Activated T-helper 17 cell treated with anti-CD3 and anti-CD28 coated beads, Interleukin-2, amount 50 U/mL, for 72 hours (primary cell): Measurements from ENCODE around the gene CRYGD. TPM values are rescaled to one million over a fixed set of nuclear protein-coding genes. Genes with fewer than 3 reads are reported as not detected.

Experiments used
- ATAC-seq: fragments of 150-1000 bp; cut with Tn5 transposase; replicated peaks from 2 replicates; pipeline ENCODE4 v1.10.0; 2021; ENCODE audit warnings: mild to moderate bottlenecking, moderate library complexity
- H3K27ac Mint-ChIP-seq: one replicate; pipeline ENCODE4 v1.8.0; 2022; ENCODE audit warnings: mixed read lengths
- H3K27me3 Mint-ChIP-seq: one replicate; pipeline ENCODE4 v1.8.0; 2022; ENCODE audit warnings: mixed read lengths
- H3K36me3 Mint-ChIP-seq: one replicate; pipeline ENCODE4 v1.8.0; 2022; ENCODE audit warnings: low read depth, mild to moderate bottlenecking, mixed read lengths
- H3K4me1 Mint-ChIP-seq: one replicate; pipeline ENCODE4 v1.8.0; 2022; ENCODE audit warnings: mixed read lengths
- H3K4me3 Mint-ChIP-seq: one replicate; pipeline ENCODE4 v1.8.0; 2022; ENCODE audit warnings: mild to moderate bottlenecking, mixed read lengths
- H3K9me3 Mint-ChIP-seq: one replicate; pipeline ENCODE4 v1.8.0; 2022; ENCODE audit warnings: mixed read lengths
- total RNA-seq, 2 donors: library from RNA; stranded (reverse); gene quantifications; one replicate each; pipeline ENCODE4 v1.2.3, GENCODE V29; 2022

Gene CRYGD
- total RNA-seq, 2 donors from 2014 or later = not detected

DNA sequence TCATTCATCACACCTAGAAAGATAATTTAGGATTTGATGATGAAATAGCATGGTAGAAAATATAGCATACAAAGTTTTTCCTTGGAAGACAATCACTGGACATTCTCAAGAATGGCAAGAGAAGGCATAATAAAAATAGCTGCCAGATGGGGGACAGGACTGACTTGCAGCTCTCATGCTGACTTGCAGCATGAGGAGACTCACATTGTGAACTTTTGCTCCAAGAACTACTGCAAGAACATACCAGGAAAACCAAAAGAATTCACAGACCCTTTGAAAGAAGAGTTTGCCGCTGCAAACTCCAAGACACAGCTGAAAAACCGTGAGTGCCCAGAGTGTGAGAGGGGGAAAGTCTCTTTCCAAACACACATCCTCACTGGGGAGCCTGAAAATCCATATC lies 47.0 kb downstream of the CRYGD start:
- no peaks in the 10 kb centered on the region for H3K9me3 Mint-ChIP-seq
- H3K4me1 Mint-ChIP-seq = no peaks in the 10 kb centered on the region
- H3K4me3 Mint-ChIP-seq = no peak overlapping the region
- ATAC-seq = no peak
- no peak overlapping the region for H3K27ac Mint-ChIP-seq
- no peaks in the 10 kb centered on the region for H3K36me3 Mint-ChIP-seq
- peaks cover 52% of the 10 kb centered on the region for H3K27me3 Mint-ChIP-seq

DNA sequence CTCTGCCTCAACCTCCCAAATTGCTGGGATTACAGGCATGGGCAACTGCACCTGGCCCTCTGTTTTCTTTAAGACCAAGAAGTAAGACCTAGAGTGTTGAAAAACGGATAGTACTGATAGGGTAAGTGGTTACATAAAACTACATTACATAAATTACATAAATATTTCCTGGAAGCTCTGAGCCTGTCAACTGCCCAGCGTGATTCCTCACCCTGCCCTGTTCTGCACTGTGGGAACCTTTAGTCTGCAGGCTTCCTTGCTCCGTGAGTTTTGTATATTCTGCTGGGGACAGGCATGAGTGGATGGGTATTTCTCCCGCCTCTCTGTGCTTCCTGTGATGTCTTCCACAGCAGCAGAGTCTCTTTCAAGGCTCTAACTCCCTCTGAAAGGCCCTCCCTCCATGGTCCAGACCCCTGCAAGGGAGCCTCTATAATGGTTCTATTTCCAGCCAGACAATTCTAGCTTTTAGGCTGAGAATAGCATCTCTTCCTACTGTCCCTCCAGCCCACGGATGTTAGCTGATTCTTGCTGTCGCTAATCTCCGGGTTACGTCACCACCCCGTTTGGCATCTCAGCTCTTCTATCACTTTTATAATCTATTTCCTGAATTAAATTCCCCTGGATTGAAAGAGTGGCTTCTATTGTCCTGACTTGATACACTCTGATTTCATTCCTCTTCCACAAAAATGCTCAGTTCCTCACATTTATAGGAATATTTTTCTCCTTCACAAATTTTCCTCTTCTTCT lies 49.5 kb downstream of the CRYGD start:
- H3K4me3 Mint-ChIP-seq = no peak overlapping the region
- H3K27me3 Mint-ChIP-seq = peaks cover 43% of the 10 kb centered on the region
- no peak for ATAC-seq
- H3K27ac Mint-ChIP-seq = no peak overlapping the region
- no peaks in the 10 kb centered on the region for H3K4me1 Mint-ChIP-seq
- H3K36me3 Mint-ChIP-seq = no peaks in the 10 kb centered on the region
- no peaks in the 10 kb centered on the region for H3K9me3 Mint-ChIP-seq

DNA sequence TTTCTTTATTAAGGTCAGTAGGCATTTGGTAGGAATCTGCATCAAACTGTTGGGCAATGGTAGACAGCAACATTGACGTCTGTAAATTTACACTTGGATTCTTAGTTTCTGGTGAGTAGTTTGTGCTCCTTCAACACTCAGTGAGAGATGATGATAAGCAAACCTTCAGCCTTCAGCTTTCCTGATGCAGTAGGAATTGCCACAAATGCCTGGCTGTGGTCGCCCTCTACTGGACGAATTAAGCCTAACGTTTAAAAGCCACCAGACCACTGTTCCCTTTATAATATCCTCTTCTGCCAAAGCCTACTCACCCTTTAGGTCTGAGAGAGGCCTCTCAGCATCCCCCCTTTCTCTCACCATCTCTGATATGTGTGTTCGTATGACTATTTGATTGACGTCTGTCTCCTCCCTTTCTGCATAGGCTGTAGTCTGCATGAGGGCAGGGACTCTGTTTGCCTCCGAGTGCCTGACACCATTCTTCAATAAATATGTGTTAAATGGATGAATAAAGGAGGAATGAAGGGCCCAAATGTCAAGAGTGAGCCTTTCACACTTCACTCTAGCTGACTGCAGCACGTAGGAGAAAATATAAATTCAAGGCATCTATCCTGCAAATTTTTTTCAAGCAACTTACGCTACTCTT lies 52.0 kb downstream of the CRYGD start:
- H3K36me3 Mint-ChIP-seq = no peaks in the 10 kb centered on the region
- peak; percentile 62 for ATAC-seq
- no peaks in the 10 kb centered on the region for H3K4me1 Mint-ChIP-seq
- H3K27me3 Mint-ChIP-seq = peaks cover 24% of the 10 kb centered on the region
- no peak overlapping the region for H3K27ac Mint-ChIP-seq
- H3K9me3 Mint-ChIP-seq = no peaks in the 10 kb centered on the region
- H3K4me3 Mint-ChIP-seq = no peak overlapping the region

Other genes with a start within 250 kb of the CRYGD start
- 1 to 10 TPM; 3.2 to 5.3 TPM for gene PLEKHM3, start 99.0 kb downstream of the CRYGD start, total RNA-seq
- not detected for gene CRYGC, start 5.3 kb upstream of the CRYGD start, total RNA-seq
- gene CRYGB, start 21.6 kb upstream of the CRYGD start, total RNA-seq = not detected
- gene CRYGA, start 39.1 kb upstream of the CRYGD start, total RNA-seq = not detected
- not detected for gene C2orf80, start 65.5 kb upstream of the CRYGD start, total RNA-seq
- 10 to 100 TPM; 17.0 to 34.3 TPM for gene IDH1, start 130.5 kb upstream of the CRYGD start, total RNA-seq
- 10 to 100 TPM; 20.3 to 23.7 TPM for gene PIKFYVE, start 141.7 kb upstream of the CRYGD start, total RNA-seq